ENCODE data around the gene COX19.

DNA sequence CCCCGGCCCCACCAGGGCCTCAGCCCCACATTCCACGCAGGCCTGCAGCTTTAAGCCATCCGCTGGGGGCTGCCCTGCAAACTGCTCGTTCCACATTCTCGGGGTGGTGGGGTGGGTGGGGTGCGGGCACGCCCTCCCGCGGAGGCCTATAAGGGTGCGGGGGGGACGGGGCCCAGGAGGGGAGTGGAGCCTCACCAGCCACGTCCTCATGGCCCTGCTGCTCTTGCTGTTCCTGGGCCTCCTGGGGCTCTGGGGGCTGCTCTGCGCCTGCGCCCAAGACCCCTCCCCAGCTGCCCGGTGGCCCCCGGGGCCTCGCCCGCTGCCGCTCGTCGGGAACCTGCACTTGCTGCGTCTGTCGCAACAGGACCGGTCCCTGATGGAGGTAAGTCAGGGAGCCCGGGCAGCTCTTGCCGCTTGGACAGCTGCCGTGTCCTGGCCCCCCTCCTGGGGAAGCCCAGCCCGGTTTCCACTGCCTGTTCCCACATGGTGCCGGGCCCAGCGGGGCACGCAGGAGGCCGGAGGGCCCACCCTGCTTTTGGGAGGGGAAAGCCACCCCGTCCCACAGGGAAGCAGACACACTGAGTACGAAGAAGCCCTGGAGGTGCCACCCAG is 7.8 kb upstream of the COX19 start, which contains the start of gene CYP2W1:
- TF ChIP-seq, protein P1, sequence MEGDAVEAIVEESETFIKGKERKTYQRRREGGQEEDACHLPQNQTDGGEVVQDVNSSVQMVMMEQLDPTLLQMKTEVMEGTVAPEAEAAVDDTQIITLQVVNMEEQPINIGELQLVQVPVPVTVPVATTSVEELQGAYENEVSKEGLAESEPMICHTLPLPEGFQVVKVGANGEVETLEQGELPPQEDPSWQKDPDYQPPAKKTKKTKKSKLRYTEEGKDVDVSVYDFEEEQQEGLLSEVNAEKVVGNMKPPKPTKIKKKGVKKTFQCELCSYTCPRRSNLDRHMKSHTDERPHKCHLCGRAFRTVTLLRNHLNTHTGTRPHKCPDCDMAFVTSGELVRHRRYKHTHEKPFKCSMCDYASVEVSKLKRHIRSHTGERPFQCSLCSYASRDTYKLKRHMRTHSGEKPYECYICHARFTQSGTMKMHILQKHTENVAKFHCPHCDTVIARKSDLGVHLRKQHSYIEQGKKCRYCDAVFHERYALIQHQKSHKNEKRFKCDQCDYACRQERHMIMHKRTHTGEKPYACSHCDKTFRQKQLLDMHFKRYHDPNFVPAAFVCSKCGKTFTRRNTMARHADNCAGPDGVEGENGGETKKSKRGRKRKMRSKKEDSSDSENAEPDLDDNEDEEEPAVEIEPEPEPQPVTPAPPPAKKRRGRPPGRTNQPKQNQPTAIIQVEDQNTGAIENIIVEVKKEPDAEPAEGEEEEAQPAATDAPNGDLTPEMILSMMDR (IDR thresholded peaks at IDR 0.05; ENCODE audit: poor library complexity, severe bottlenecking), result no peak
- TF ChIP-seq POLR2AphosphoS5 (IDR thresholded peaks at IDR 0.05) (no peak), EZH2 (IDR thresholded peaks at IDR 0.05; ENCODE audit: borderline replicate concordance, insufficient read depth, low read length, poor library complexity, severe bottlenecking) (no peak), EP300 (conservative IDR thresholded peaks at IDR 0.05; ENCODE audit: poor library complexity, severe bottlenecking) (no peak), RAD21 (conservative IDR thresholded peaks at IDR 0.05) (no peak)

Data from neural cell (in vitro differentiated cells).